Measurements from ENCODE around the gene NDC80.

- TF ChIP-seq, protein P1, sequence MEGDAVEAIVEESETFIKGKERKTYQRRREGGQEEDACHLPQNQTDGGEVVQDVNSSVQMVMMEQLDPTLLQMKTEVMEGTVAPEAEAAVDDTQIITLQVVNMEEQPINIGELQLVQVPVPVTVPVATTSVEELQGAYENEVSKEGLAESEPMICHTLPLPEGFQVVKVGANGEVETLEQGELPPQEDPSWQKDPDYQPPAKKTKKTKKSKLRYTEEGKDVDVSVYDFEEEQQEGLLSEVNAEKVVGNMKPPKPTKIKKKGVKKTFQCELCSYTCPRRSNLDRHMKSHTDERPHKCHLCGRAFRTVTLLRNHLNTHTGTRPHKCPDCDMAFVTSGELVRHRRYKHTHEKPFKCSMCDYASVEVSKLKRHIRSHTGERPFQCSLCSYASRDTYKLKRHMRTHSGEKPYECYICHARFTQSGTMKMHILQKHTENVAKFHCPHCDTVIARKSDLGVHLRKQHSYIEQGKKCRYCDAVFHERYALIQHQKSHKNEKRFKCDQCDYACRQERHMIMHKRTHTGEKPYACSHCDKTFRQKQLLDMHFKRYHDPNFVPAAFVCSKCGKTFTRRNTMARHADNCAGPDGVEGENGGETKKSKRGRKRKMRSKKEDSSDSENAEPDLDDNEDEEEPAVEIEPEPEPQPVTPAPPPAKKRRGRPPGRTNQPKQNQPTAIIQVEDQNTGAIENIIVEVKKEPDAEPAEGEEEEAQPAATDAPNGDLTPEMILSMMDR (conservative IDR thresholded peaks at IDR 0.05), result no peak
- TF ChIP-seq EZH2 (IDR thresholded peaks at IDR 0.05; ENCODE audit: low read depth), result no peak
Observed at GRCh38 chr18:2564373-2564772, 7.0 kb upstream of the NDC80 start.

Data from PC-9 (cell line).